ENCODE data around the gene LRRC10.

LRRC10 gene

GRCh38 chr12:69563166-69563762 lies 47.4 kb downstream of the LRRC10 start:
- no peak for DNase-seq

All from NCI-H1417 treated with DMSO at 0.1 percent for 48 hours (cell line).